Measurements from ENCODE around the gene PCNX2. TPM values are rescaled to one million over a fixed set of nuclear protein-coding genes. Genes with fewer than 3 reads are reported as not detected.

PCNX2 gene
- total and polyA plus RNA-seq, 12 donors = 0.29 to 3.1 (median 1.6) TPM

- Histone ChIP-seq H3K9me3 (peaks cover 0 to 2% (median 0%) of the 10 kb centered on the region in 11 donors), H3K27ac (no peak overlapping the region), H3K36me3 (no peaks in the 10 kb centered on the region), H3K27me3 (peaks cover 0 to 2% (median 0%) of the 10 kb centered on the region in 7 donors), H3K4me1 (peaks cover 0 to 14% (median 4%) of the 10 kb centered on the region in 9 donors), H3K4me3 (no peak overlapping the region)
- DNase-seq (no peak), ATAC-seq (peak in 1 of 8 donors; percentile 25)
- intact Hi-C loops (cut with DNase I) = loop anchor here in 1 of 10 donors (10.0 kb wide), 1 partner anchor 139 kb away; the partner anchor contains the start of gene MAP10
- 48 to 50% methylated on average over 9 of the region's 9 CpGs for WGBS, 2 donors
- TF ChIP-seq CTCF (IDR thresholded peaks at IDR 0.05) = no peak
These were observed 351.8 kb downstream of the PCNX2 start for GRCh38 chr1:232943679-232944252.

DNA sequence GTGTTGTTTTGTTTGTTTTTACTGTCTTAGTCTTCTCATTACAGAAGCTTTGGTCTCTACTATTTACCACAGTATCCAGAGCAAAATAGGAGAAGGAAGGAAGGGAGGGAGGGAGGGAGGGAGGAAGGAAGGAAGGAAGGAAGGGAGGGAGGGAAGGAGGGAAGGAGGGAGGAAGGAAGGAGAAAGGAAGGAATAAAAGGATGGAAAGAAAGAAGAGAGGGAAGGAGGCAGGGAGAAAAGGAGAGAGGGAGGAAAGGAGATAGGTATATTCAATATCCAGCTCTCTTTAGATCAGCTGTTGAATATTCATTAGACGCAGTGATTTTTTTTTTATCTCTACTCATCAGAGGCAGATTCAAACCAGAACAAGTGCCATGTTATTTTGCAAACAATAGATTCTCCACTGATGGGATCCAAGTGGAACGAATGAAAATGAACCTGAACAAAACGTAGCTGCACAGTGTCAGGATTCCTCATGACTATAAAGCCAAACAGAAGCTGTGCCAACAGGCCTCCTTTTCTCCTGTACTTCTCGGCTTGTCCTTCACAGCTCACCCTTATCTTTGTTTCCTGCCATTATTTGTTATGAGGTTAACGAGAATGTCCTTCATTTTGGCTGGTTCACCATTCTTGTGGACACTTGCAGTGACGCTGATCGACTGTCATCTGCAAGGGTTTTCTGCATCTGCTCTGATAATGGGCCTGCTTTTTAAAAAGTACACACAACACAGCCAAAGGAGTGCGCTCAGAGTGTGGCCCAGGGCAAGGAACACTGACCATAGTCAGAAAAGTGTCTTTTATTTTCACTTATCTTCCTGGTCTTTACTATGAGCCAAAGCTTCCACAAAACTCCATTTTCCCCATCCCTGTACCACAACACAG, 352.9 kb downstream of the PCNX2 start:
- peaks cover 0 to 2% (median 0%) of the 10 kb centered on the region in 7 donors for H3K27me3 ChIP-seq
- TF ChIP-seq CTCF (IDR thresholded peaks at IDR 0.05) = no peak
- no peaks in the 10 kb centered on the region for H3K36me3 ChIP-seq
- no peak overlapping the region for H3K27ac ChIP-seq
- DNase-seq = no peak
- WGBS, 2 donors = 54 to 56% methylated on average over 8 of the region's 8 CpGs
- intact Hi-C loops (cut with DNase I) = loop anchor here in 1 of 10 donors (10.0 kb wide), 1 partner anchor 138 kb away; the partner anchor contains the start of gene MAP10
- H3K9me3 ChIP-seq = peaks cover 0 to 2% (median 0%) of the 10 kb centered on the region in 11 donors
- ATAC-seq = peak in 2 of 8 donors; percentile 55 to 57
- no peak overlapping the region for H3K4me3 ChIP-seq
- H3K4me1 ChIP-seq = peaks cover 0 to 14% (median 4%) of the 10 kb centered on the region in 9 donors

- Histone ChIP-seq H3K27me3 (peaks cover 0 to 6% (median 0%) of the 10 kb centered on the region in 7 donors), H3K4me3 (no peak overlapping the region), H3K36me3 (no peaks in the 10 kb centered on the region), H3K4me1 (peaks cover 0 to 14% (median 4%) of the 10 kb centered on the region in 9 donors), H3K27ac (no peak overlapping the region), H3K9me3 (peaks cover 0 to 2% (median 0%) of the 10 kb centered on the region in 11 donors)
- intact Hi-C loops (cut with DNase I) = loop anchor here in 1 of 10 donors (10.0 kb wide), 1 partner anchor 135 kb away; the partner anchor contains the start of gene MAP10
- WGBS, 2 donors = 71 to 84% methylated on average over 1 of the region's 1 CpG
- DNase-seq = no peak
- TF ChIP-seq CTCF (IDR thresholded peaks at IDR 0.05) = no peak
- ATAC-seq = no peak
These were observed 355.3 kb downstream of the PCNX2 start for GRCh38 chr1:232940262-232940661.

- H3K9me3 ChIP-seq = peaks cover 0 to 2% (median 0%) of the 10 kb centered on the region in 11 donors
- no peak for TF ChIP-seq CTCF (IDR thresholded peaks at IDR 0.05)
- H3K4me1 ChIP-seq = peaks cover 0 to 14% (median 4%) of the 10 kb centered on the region in 9 donors
- H3K4me3 ChIP-seq = no peak overlapping the region
- DNase-seq = no peak
- WGBS, 2 donors = 87% methylated on average over 2 of the region's 2 CpGs
- peaks cover 0 to 6% (median 0%) of the 10 kb centered on the region in 7 donors for H3K27me3 ChIP-seq
- no peak for ATAC-seq
- intact Hi-C loops (cut with DNase I) = loop anchor here in 1 of 10 donors (10.0 kb wide), 1 partner anchor 135 kb away; the partner anchor contains the start of gene MAP10
- no peak overlapping the region for H3K27ac ChIP-seq
- no peaks in the 10 kb centered on the region for H3K36me3 ChIP-seq
These were observed 355.8 kb downstream of the PCNX2 start for GRCh38 chr1:232939748-232940147.
